SH-SY5Y (cell line): ENCODE measurements around the gene GAPT.

Experiments used
- GATA2 ChIP-seq: IDR thresholded peaks from 2 replicates; pipeline ENCODE4 v1.6.1; 2011; ENCODE audit warnings: mild to moderate bottlenecking, low read depth, low read length
- GATA3 ChIP-seq: IDR thresholded peaks from 2 replicates; pipeline ENCODE4 v1.6.1; 2011; ENCODE audit warnings: low read depth, mild to moderate bottlenecking, low read length, moderate library complexity

DNA sequence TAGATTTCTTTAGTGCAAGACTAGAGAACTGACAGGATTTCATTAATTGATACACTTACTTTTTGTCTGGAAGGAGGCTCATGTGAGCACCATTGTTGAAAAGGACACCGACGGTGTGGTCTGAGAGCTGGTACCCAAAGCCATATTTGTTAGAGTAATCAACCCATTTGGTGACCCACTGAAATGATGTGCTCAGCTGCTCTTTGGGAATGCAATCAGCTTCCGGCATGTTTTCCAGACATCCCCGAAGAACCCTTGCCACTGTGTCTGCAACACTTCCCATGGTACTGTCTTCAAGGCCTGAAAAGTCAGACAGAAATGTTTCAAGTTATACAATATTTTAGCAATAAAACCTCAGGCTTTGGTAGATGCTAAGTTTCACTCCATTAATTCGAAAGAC is 35.8 kb upstream of the GAPT start:
- no peak for TF ChIP-seq GATA2
- no peak for TF ChIP-seq GATA3
